GM13976 (cell line): ENCODE measurements around the gene FOXD4.
"Not testable (repeated sequence)": the region's sequence is repeated elsewhere in the genome, so short reads cannot be mapped to it uniquely, and the experiment has no call there.

Source experiments
- DNase-seq: peaks from one replicate; pipeline ENCODE4 v3.0.0; 2012; ENCODE audit warnings: low spot score
- in situ Hi-C: fragments of 300-500 bp; cut with MboI; formaldehyde crosslinking; loops from one replicate; pipeline ENCODE4 v1.12.0; 2022; ENCODE audit warnings: low sequenced_read_pairs, mixed read lengths, inconsistent platforms; ENCODE audit not compliant: unreplicated experiment

FOXD4 gene

DNA sequence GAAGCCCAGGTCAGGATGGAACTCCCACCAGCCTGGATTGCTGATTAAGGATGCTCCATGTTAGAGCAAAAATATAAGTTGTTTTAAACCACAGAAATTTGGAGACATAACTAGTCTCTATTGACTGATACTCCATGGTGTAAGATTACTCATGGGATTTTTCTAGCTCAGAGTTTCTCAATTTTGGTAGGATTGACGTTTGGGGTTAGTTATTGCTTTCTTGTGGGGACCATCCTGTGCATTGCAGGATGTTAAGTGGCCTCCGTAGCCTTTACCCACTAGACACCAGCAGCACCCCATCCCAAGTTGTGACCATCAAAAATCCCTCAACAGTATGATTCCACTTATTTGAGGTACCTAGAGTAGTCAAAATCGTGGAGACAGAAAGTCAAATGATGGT, 19.4 kb downstream of the FOXD4 start:
- in situ Hi-C loops, result not testable (repeated sequence)

DNA sequence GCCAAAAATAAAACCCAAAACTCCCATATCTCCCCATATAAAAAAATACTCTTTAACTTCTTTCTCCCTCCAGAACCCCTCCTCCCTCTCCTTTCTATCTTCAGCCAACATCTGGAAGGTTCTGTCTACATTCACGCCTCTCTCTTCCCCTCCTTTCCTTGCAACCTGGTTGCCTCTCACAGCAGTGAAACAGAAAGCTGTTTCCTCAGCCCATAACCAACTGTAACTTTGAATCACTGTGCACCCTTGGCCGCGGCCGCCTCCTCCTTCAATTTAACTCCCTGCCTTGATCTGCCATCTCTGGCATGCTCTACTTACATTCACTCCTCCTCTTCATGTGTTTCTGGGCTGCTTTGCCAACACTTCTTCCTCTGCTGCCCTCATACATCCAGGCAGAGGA, 23.2 kb downstream of the FOXD4 start:
- DNase-seq, in situ Hi-C loops: not testable (repeated sequence)

More for the DNA sequence above, 19.4 kb downstream of the FOXD4 start:
- DNase-seq, result not testable (repeated sequence)

DNA sequence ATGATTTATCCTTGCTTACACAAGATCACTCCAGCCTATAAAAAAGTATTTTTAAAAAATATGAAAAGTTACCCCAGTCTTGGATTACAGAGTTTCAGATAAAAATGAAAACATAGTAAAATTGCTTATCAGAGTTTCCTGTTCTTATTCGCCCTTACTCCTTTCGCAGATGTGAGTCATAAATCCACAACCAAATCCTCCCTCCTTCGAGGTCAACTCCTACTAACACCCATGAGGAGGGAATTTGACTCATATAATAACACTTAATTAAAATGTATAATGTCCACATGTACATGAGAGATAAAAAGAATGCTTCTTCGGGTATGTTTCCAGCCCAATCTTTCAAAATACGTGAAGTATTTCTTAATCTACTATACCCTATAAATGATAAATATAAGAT, 23.9 kb downstream of the FOXD4 start:
- in situ Hi-C loops, DNase-seq: not testable (repeated sequence)

DNA sequence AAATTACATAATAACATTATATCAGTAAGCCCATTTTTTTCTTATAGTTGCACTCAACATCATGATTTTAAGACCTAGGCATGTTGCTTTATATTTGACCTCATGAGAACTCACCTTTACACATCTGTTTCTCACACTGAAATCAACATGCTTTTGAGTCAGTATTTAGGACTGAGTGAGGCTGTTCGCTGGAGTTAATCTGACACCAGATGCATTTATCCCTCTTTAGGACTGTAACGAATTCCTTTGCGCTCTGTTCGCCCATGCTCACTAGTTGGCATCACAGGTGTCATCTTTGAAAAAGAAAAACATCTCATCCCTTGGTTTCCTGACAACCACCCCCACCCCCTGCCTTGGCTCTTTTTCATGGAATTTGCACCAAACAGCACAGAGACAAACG, 24.3 kb downstream of the FOXD4 start:
- in situ Hi-C loops, DNase-seq: not testable (repeated sequence)

DNA sequence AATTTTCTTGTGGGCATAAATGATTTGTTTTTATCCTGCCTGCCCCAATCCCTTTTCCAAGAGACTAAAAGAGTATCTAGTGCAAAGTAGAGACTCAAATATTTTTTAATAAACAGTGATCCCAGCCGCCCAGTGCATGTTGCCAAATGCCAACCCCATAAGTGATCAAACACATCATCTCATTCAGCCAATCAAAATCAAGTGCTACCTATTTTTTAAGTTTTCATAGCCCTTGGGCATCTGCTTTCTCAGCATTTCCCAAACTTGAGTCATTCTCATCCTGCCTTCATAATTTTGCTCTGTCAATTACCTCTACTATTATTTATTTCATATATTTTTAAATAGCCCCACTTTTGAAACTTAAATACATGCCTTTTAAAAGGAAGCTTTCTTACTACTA, 27.4 kb downstream of the FOXD4 start:
- in situ Hi-C loops, DNase-seq: not testable (repeated sequence)

- DNase-seq, in situ Hi-C loops: not testable (repeated sequence)
These were observed 29.7 kb downstream of the FOXD4 start for GRCh38 chr9:88396-89037.

GRCh38 chr9:87860-88259, 30.4 kb downstream of the FOXD4 start:
- DNase-seq, in situ Hi-C loops: not testable (repeated sequence)

DNA sequence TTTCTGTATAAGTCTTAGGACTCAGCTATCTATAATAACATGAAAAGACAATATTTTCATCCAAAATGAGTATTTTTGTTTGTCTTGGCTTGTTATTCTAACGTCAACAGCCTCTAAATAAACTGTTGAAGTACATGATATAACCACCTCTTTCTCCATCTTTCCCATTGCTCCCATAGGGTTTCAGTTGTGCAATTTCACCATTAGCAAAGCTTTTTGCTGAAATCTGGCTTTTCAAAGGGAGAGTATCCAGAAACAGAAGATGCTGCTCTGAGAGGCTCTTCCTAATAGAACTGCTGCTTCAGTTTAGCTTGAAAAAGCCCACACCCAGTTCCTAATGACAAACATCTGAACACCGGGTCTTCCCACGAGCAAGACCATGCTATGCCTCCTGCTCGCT, 31.1 kb downstream of the FOXD4 start:
- in situ Hi-C loops, DNase-seq: not testable (repeated sequence)

DNA sequence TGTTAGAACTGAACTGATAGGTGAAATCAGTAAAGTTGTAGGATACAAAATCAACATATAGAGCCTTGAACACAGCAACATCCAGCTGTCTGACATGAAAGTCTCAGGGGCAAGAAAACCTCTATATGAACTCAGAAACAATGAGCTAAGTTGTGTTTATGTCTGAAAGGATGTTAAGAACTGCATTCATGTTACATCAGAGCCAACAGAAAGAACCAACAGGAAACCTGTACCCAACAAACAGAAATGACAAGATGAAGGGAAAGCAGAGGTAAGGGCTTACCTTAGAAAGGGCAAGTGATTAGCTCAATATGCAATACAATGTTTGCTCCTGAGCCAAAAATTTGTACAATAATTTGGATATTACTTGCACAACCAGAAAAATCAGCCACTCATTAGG, 31.5 kb downstream of the FOXD4 start:
- DNase-seq, in situ Hi-C loops: not testable (repeated sequence)

GRCh38 chr9:82932-83689, 35.1 kb downstream of the FOXD4 start:
- DNase-seq, in situ Hi-C loops: not testable (repeated sequence)

DNA sequence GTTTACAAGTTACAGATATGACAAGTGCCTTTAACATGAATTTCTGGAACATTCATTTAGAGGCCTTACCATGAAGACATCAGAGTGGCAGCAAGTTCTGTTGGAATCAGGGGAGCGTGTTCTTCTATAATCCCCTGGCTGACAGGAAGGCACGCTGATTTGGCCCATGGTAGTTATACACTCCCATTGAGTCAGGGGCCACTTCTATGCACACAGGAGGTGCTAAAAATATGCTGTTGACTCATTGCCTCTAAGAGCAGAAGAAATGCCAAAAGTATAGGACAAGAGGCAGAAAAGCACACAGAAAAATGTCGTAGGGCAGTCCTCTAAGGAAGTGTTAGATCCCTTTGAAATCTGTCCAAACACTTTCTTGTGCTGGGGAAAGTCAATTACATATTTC, 39.9 kb downstream of the FOXD4 start:
- in situ Hi-C loops, DNase-seq: not testable (repeated sequence)

GRCh38 chr9:76389-76788, 41.8 kb downstream of the FOXD4 start:
- DNase-seq, in situ Hi-C loops: not testable (repeated sequence)

DNA sequence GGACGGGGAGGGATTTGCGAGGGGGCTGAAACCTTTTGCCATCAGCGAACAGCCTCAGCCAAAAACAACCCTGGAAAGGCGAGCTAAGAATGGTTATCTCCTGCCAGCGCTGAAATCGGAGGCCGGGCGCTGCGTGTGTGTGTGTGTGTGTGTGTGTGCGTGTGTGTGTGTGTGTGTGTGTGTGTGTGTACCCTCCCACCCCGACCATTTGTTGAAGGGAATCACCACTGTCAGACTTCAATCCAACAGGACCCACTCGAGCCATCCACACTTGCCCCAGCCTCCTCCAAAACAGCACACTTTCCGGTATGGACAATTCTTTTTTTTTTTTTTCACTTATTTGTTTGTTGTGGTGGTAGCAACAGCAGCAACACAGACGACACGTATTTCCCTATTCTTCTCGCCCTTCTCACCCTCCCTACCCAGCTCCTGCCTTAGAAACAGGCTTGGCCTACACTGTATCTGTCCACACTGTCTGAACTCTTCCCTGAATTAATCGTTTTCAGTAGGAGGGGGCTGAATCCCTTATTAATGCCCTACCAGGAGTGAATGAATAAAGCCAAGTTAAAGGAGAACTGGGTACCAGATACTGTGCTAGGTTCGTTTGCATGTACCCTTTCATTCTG, 44.2 kb downstream of the FOXD4 start:
- in situ Hi-C loops, DNase-seq: not testable (repeated sequence)

DNA sequence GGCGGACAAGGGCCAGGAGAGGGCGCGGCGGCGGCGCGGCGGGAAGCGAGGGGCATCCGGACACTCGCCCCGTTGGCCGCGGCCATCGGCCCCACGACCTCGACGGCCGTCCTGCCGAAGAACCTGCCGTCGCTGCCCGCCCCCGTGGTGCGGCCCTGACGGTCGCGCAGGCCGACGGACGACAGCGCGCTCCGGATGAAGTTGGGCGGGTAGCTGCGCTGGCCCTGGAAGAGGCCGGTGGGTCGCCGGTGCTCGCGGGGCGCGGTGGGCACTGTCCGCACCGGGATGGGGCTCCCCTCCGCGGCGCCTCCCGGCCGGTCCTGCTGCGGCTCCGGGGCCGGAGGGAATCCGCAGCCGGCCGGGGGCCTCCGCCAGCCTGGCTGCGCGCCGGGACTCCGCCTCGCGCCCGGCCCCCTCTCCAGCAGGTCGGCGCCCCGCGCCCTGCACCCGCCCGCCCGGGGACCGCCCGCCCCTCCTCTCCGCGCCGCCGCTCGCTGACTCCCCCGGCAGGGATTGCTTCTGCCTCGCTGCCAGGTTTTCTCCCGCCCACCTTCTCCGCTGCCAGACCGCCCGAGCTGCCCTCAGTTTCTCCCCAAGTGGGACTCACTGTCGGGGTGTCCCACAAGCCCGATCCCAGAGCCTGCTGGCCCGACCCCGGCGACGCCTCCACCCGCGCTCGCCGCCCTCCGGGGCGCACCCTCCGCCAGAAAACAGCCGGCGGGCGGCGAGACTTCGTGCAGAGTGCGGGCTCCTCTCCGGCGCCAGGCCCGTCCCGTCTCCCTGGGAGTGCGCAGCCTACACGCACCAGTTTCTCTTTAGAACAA, 44.9 kb downstream of the FOXD4 start:
- in situ Hi-C loops, result not testable (repeated sequence)
- peak; percentile 18 for DNase-seq
